Iris pigment epithelial cell (primary cell): Measurements from ENCODE around the gene EVC.
A peak's percentile ranks its signal among the peaks of the same experiment; 100 is the strongest.

Source experiments
- DNase-seq: peaks from one replicate; pipeline ENCODE4 v3.0.0-alpha.2; 2011; ENCODE audit warnings: low read depth

Gene EVC

DNA sequence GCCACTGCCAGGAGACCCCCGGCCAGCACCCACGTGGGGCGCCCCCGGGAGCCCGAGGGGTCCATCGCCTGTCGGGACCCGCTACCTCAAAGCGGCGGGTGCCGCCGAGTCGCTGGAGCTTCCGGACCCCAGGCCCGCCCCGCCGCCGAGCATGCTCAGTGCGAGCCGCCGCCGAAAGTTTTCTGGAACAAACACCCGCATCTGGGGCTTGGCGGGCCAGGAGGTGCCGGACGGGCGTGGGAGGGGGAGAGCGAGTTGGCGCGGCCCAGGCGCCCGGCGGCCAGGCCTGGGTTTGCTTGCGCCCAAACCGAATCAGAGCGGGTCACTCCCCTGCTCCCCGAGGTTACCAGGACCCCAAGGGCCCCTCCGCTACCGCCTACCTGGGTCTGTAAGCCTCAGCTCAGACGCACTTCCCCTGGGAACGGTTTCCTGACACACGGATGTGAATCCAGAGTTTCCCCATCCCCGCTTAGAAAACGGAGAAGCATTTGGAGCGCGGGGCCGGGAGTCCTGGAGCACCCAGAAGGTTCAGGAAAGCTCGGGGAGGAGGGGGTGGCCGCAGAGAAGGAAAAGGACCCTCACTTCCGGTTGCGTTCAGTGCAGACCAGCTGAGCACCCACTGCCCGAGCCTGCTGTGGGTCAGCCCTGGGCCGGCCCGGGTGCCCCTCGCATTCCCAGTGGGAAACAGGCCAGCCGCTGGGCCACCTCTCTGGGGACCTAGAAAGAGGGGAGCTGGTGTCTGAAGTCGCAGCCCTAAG, 2.4 kb upstream of the EVC start, which contains the start of gene EVC2:
Gene EVC2 (minus strand): TSS at position 111 of the 758 bp plus-strand sequence. CDS start 46 bp downstream, at position 65.
- peak; percentile 70 for DNase-seq

DNA sequence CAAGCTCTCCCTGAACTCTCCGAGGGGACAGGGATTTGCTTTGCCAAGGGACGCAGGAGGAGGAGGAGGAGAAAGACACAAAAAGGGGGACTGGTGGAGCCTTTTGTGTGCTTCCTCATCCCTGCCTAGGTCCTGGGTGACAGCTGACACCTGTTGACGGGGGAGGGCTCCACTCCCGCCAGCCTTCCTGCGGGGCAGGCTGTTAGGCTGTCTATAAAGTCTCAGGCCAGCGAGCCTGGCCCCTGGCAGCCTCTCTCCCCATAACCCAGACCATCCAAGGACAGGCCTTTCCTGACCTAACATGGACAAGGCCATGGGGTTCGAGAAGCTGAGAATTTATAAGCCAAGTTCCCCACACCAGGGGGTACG, 1.8 kb upstream of the EVC start:
- DNase-seq: no peak

DNA sequence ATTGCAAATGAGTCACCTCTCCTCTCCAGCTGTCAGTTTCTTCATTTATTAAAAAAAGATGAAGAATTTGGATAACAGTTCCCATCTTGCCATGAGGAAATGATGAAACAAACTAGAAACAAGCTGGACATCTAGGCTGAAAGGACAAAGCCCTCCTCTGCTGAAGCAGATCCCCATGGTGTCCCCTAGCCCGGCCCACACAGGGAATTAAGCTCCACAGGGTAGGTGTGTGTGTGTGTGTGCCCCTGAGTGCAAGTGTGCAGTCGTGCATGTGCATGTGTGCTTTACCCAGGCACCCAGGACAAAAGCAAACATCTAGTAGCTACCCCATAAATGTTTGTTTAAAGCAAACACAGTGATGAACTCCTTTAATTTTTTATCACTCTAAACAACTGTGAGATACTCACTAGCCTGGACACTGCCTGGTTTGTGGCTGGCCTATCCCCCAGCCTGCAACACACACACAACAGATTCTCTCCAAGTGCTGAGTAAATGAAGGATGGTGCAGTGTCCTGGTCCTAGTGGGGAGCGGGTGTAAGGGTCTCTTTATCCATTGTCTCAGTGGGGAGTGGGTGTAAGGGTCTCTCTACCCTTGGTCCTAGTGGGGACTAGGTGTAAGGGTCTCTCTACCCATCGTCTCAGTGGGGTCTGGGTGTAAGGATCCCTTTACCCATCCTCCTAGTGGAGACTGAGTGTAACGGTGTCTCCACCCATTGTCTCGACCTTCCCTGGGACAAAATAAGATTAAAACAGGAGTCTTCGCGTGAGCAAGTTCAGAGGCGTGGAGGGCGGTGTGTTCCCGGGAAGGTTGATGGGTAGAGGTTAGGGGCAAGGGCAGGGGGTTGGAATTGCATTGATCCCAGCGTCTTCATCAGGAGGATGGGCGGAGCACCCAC, 688 bp upstream of the EVC start:
- peak; percentile 45 for DNase-seq

DNA sequence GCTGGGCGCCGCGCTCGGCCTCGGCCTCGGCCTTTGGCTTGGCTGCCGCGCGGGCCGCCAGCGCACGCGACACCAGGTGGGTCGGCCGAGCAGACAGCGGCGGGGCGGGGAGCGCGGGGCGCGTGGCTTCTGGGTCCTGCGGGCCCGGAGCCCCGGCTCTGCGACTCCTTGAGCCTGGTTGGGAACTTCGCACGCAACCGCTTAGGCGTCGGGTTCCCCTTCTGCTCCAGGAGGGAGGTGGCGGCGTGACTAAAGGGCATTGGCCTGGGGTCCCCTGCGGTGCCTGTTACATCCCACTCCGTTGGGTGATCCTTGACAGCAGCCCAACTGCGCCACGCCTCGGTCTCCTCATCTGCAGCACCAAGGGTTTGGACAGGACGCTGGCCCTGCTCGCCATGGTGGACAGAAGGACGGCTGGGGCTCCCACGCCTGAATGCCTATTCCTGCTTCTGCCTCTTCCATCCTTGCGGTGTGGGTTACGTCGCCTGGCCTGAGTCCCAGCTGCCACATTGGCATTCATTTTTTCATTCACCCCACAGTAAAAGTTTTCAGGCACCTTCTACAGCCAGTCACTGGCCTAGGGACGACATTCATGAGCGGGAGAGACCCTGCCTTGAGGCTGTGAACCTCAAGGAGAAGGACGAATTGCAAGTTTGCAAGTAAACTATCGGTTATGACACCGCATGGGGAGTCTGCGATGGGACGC, 631 bp downstream of the EVC start:
- peak; percentile 68 for DNase-seq

DNA sequence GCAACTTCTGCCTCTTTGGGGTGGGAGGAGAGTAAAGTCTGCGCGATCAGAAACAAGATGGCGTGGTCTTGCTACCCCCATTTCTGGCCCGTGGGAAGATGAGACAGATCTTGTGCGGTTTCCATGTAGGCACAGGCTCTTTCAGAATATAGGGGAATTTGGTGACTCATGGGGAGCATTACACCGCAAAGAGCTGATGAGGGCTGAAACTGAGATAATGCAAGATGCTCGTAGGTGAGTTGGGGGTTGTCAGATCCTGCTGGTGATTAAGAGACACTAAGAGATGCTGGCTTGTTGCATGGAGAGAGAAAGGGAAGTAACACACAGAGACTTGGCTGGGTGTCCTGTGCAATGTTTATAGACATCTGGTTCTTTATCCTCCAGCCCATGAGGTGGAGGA, 1.5 kb downstream of the EVC start:
- DNase-seq: peak; percentile 96

DNA sequence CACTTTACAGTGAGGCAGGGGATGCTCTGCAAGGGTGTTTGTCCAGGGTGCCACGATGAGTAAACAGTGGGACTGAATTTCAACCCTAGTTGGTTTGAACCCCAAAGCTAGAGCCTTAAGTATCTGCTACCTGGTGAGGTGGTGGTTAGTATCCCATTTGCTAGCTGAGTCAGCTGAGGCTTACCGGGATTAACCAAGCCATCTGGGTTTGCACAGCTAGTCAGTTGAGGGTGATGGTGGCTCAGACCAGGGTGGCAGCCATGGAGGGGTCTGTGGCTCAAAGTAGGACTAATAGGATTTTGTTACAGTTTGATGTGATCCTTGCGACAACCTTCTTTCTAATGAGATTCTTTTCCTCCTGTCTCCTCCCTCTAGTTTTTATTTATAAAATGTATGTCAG, 1.9 kb downstream of the EVC start:
- peak; percentile 24 for DNase-seq

DNA sequence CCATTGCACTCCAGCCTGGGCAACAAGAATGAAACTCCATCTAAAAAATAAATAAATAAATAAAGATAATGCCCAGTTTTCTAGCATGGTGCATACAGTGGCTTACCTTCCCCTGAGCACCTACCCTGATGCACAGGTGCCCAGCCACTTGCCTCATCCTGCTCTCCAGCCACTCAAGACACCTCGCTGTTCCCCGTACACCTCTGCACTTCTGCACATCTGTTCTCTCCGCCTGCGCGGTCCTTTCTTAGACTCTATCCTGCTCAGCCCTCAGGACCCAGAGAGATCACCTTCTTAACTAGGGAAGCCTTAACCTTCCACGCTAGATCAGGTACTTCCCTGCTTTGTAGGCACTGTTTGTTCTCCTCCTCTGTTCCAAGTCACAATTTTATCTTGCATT, 2.9 kb downstream of the EVC start:
- no peak for DNase-seq

DNA sequence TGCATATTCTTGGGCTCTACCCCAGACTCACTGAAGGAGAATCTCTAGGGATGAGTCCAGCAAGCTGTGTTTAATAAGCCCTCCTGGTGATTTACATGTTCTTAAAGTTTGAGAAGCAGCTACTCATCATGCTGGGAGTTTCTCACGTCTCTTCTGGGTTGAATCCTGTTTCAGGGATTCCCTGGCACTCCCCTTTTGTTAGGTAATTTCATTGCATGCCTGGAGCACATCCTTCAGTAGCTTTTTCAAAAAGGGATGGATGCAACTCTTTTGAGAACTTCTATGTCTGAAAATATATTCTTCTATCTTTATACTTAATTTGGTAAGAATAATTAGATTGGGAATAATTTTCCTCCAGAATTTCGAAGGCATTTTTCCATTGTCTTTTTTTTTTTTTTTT, 4.4 kb downstream of the EVC start:
- DNase-seq: no peak

DNA sequence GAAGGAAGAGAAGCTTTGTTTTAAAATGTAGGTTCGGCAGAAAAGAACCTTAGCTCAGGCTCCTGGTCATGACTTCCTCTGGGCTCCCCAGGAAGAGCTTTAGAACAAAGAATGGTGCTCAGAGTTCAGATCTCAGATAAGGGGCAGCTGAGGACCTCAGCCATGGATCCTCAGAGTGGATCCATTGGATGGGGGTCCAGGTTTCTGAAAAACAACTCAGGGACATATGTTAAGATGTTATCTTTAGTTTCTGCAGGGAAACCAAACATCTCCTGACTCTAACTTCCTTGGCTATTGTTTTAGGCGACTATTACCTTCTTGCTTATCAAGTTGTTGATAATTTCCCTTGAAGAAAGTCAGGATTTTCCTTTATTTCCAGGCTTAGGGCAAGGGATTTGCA, 5.4 kb downstream of the EVC start:
- no peak for DNase-seq

DNA sequence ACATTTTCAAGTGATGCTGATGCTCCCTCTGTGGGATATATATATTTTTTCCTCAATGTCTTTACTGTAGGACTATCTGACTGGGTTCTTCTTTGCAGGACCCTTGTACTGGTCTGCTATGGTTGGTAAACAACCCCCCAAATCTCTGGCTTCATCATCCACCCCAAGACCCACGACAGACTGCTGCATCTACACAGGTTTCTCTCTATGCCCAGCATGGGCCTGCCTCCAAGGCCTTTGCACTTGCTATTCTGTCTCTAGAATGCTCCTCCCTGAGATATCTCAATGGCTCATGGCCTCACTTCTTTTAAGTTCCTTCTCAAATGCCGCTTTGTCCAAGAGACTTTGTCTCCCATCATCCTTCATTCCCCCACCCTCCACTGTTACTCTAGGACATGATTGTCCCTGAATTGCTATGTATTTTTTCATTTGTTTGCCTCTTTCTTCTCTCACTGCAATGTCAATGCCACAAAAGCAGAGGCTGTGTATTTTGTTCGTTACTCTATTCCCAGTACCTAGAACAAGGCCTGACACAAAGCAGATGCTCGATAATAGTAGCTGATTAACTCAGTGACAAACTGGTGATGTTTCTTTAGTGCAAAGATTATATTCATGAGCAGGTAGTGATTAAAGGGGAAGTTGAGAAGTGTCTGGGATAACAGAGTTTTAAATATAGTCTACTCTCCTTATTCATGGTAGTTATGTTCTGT, 6.6 kb downstream of the EVC start:
- no peak for DNase-seq

DNA sequence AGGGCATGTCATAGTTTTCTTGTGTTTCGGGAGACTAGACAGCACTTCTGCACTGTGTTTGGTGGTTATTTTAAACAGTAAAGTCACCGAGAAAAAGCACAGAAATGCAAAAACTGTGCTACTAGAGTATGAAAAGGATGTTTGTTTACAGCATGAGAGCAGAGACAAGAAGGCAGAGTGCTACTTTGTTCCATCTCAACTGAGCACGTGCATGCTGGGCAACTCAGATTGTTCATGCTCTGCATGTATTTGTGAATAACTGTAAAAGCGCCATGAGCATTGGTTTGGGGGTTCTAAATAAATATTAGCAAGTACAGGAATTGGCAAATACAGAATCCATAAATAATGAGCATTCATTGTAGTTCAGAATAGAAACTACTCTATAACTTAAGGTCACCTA, 7.4 kb downstream of the EVC start:
- peak; percentile 16 for DNase-seq

DNA sequence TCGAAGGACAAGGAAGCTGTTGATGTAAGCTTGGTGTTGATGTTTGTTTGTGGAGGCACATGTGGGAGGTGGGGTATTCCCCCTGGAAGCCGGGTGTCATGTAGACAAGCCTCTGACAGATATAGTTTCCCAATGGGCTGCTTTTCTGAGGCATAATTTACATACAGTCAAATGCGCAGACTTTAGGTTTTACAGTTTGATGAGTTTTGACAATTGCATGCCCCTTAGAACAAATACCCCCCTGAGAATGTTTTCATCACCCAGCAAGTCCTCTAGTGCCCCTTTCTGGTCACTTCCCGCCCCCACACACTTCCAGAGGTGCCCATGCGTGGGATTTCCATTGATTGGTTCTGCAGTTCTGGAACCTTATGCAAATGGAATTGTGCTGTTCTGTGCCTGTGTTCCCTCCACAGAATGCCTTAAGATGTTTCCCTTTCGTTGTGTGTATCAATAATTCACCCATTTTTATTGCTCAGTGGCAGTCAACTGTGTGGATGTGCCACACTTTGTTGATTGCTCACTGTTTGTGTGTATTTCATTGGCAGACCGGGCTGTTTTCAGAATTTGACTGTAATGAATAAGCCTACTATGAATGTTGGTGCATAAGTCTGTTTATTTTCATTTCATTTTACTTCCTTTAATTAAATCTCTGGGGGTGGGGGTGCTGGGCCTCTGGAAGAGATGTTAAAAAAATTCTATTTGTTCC, 8.5 kb downstream of the EVC start:
- peak; percentile 28 for DNase-seq

DNA sequence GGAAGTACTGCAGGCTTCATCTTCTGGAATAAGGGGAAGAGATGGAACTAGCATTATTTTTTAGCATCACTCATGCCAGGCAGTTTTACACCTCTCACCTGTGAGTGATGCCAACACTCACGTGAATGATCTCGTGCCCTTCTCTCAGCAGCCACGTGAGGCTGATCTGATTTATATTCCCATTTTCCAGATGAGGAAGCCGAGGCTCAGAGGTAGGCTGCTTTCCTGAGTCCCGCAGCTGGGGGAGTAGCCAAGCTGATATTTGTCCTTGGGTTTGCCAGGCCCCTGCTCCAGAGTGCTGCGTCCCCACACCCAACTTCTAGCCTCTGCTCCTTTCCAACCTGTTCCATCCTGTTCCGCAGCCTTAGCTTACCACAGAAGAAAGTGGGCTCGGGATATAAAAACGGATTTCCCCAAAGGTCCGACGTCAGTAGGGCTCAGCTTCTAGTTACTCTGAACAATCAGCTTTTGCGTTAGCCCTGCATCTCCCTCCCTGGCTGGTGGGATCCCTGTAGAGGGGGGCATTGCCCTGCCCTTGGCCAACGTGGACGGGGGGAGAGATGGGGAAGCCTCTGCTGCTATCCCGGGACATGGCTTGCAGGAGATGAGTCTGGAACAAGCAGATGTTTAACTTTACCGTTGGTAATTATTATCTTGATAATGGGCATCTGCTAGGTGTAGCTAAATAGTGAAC, 9.3 kb downstream of the EVC start:
- DNase-seq: no peak

DNA sequence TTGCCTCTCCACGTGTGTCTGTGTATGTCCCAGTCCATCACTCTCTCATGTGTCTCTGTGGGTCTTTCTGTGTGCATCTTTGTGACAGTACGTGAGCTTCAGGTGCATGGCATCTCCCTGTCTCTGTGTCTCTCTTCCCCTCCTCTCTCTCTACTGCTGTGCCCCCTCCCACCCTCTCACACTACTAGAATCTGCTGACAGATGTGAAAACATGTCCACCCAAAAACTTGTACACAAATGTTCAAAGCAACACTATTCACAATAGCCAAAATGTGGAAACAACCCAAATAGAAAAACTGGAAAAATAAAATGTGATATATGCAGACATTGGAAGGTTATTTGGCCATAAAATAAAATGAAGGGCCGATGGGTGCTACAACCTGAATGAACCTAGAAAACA, 10.0 kb downstream of the EVC start:
- no peak for DNase-seq

DNA sequence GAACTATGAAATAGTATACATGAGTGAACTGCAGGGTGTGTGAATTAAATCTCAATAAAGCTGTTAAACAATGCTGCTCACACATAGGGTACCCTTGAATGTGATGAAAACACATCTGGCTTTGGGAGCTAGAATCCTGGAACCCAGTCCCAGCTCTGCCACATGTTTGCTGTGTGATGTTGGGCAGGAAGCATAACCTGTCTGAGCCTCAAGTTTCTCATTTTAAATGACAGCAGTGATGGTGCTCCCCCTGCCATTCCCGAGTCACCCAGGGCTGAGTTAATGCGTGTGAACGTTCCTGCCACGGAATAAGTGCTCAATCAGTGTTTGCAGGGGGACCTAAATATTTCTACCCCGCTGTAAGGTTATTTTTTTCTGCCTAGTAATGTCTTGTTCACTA, 10.9 kb downstream of the EVC start:
- DNase-seq: no peak

DNA sequence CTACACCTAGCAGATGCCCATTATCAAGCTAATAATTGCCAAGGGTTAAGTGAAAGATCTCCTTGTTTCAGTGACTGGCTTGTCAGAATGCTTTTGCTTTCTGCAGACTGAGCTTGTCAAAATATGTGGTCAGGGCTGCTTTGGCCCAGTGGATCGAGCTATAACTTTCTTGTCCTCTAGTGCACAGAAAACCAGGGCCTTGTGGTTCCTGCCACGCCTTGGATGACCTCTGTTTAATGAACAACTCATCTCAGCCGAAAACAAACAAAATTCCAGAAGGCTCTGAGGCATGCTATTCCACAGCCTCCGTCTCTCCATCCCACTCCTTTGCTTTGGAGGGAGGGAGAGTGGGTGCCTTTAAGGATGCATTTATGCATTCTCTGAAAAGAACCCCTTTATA, 11.3 kb downstream of the EVC start:
- peak; percentile 53 for DNase-seq

DNA sequence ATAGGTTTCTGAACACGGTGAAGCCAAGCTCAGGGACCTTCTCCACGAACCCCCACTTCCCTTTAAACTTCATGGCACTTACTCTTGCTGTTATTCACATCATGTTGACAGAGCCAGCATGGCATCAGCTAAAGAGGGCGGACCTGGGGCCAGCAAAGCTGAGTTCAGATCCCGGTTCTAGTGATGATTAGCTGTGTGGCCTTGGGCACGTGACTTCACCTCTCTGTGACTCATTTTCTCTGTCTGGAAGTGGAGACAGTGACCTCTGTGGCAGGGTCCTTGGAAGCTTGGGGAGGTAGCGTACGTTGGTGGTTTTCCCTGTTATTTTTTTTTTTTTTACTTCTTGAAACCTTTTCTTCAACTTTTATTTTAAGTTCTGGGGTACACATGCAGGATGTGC, 13.4 kb downstream of the EVC start:
- peak; percentile 75 for DNase-seq

DNA sequence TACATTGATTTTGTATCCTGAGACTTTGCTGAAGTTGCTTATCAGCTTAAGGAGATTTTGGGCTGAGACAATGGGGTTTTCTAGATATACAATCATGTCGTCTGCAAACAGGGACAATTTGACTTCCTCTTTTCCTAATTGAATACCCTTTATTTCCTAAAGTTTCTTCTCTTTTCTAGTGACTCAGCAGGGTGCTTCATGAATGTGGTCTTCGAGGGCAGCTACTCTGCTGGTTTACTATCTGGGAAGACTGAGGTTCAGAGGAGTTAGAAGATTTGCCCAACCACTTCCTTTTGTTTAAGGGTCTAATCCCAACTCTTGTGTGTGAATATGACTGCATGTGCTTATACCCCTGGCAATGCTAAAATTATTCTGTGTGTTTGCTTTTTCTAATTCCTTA, 17.4 kb downstream of the EVC start:
- peak; percentile 50 for DNase-seq

DNA sequence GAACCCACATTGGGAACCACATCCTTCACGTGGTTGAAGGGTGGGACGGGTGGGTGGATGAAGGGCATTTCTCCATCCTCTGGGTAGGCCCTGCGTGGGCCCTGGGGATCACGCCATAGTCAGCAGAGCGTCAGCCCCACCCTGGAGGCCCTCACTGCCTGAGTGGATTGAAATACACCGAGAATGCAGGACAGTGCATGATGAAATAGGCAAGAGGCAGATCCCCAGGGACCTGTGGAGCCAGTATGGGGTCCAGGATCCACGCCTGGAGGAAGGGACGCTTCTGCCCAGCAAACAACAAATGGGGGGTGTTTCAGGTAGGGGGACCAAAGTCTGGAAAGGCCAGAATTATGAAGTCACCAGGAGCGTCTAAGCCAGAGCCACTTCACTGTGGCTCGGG, 19.4 kb downstream of the EVC start:
- no peak for DNase-seq
